Vagina (tissue), 2 donors: ENCODE results near the gene CCDC38.

Experiments
- CTCF ChIP-seq, 3 experiments: fragments of 450-650 bp in 2 of 3; fragments of 200-600 bp in 1 of 3; sonication (generic) in 1 of 3; IDR thresholded peaks; one replicate each; pipeline ENCODE4 v1.5.1; 2017 to 2019; ENCODE audit warnings: antibody characterized with exemption in 3 of 3, mild to moderate bottlenecking in 2 of 3, moderate library complexity in 2 of 3
- POLR2A ChIP-seq, 2 donors: fragments of 450-650 bp; IDR thresholded peaks; one replicate each; pipeline ENCODE4 v1.6.1; 2017; ENCODE audit warnings: antibody characterized with exemption in 2 of 2, mild to moderate bottlenecking in 2 of 2, moderate library complexity in 2 of 2
- POLR2AphosphoS5 ChIP-seq, 2 donors: sonication (generic); formaldehyde crosslinking; IDR thresholded peaks; one replicate each; pipeline ENCODE4 v1.9.0; 2017; ENCODE audit warnings: antibody characterized with exemption in 2 of 2, mild to moderate bottlenecking in 2 of 2, low read depth in 1 of 2; ENCODE audit not compliant: insufficient read depth in 1 of 2

GRCh38 chr12:95963096-95963495 is 20.7 kb upstream of the CCDC38 start:
- TF ChIP-seq POLR2A (IDR thresholded peaks at IDR 0.05) (no peak), CTCF (IDR thresholded peaks at IDR 0.05) (no peak), POLR2AphosphoS5 (IDR thresholded peaks at IDR 0.05; ENCODE audit: insufficient read depth in 1 of 2, low read depth in 1 of 2) (no peak)
